GM19452 (cell line): Measurements from ENCODE around the gene DDX41.
A peak's percentile ranks its signal among the peaks of the same experiment; 100 is the strongest.
"Not testable (repeated sequence)": the region's sequence is repeated elsewhere in the genome, so short reads cannot be mapped to it uniquely, and the experiment has no call there.

ENCODE experiments used
- ATAC-seq: cut with Tn5 transposase; IDR thresholded peaks from one replicate; pipeline ENCODE4 v1.9.1; 2021; ENCODE audit not compliant: unreplicated experiment

Gene DDX41

GRCh38 chr5:177516601-177517568 lies at the start of gene DDX41:
TSS of gene DDX41 (minus strand) at chr5:177516961. CDS start at chr5:177516945, 16 bp downstream.
- peak; percentile 74 for ATAC-seq

GRCh38 chr5:177565046-177565445 lies 48.3 kb upstream of the DDX41 start:
- ATAC-seq = no peak

- ATAC-seq = not testable (repeated sequence)
These were observed 42.7 kb upstream of the DDX41 start for GRCh38 chr5:177559446-177559941.

GRCh38 chr5:177557796-177558195 lies 41.0 kb upstream of the DDX41 start:
- ATAC-seq = no peak

- no peak for ATAC-seq
These were observed 40.4 kb upstream of the DDX41 start for GRCh38 chr5:177557041-177557647.

GRCh38 chr5:177555665-177556064 lies 38.9 kb upstream of the DDX41 start:
- no peak for ATAC-seq

- ATAC-seq = no peak
These were observed 38.5 kb upstream of the DDX41 start for GRCh38 chr5:177555228-177555627.

- peak; percentile 85 for ATAC-seq
These were observed 37.8 kb upstream of the DDX41 start, which contains the start of gene FAM193B for GRCh38 chr5:177554474-177555111. TSS of gene FAM193B (minus strand) at chr5:177554563. CDS start at chr5:177554458, 105 bp downstream.

GRCh38 chr5:177553671-177554429 lies 37.1 kb upstream of the DDX41 start:
- ATAC-seq = peak; percentile 40

- no peak for ATAC-seq
These were observed 36.2 kb upstream of the DDX41 start for GRCh38 chr5:177552839-177553455.

GRCh38 chr5:177550122-177550521 lies 33.4 kb upstream of the DDX41 start:
- no peak for ATAC-seq

GRCh38 chr5:177548495-177548894 lies 31.7 kb upstream of the DDX41 start:
- ATAC-seq = no peak

- ATAC-seq = no peak
These were observed 31.0 kb upstream of the DDX41 start for GRCh38 chr5:177547736-177548135.

- ATAC-seq = no peak
These were observed 29.5 kb upstream of the DDX41 start for GRCh38 chr5:177546258-177546741.

- no peak for ATAC-seq
These were observed 28.9 kb upstream of the DDX41 start for GRCh38 chr5:177545487-177546257.

GRCh38 chr5:177542816-177543465 lies 26.2 kb upstream of the DDX41 start:
- ATAC-seq = no peak

GRCh38 chr5:177540438-177540837 lies 23.7 kb upstream of the DDX41 start:
- no peak for ATAC-seq

GRCh38 chr5:177539411-177539810 lies 22.6 kb upstream of the DDX41 start:
- ATAC-seq = no peak

- ATAC-seq = no peak
These were observed 22.1 kb upstream of the DDX41 start for GRCh38 chr5:177538876-177539275.
